HK-2 (cell line): Measurements from ENCODE around the gene RAPGEF1.

Source experiments
- DNase-seq: peaks from one replicate; pipeline ENCODE4 v3.0.0-alpha.2; 2018; ENCODE audit not compliant: unreplicated experiment

The RAPGEF1 gene

DNA sequence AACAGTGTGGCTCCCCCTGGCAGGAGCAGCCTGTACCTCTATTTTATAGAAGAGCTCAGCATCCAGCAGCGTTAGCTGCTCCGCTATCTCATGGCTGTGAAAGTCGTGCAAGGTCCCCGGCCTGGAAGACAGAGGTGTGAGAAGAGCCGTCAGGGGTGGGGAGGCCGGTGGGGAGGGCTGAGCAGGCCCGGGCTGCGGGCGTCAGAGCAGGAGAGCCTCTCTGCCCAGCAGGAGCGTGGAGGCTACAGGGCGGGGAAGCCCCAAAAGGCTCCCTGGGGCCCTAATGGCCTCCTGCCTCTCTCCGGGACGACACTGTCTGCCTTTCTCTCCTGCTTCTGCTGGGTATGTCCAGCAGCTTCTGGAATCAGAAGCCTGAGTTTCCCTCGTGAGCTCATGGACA is 152.0 kb downstream of the RAPGEF1 start:
- no peak for DNase-seq

DNA sequence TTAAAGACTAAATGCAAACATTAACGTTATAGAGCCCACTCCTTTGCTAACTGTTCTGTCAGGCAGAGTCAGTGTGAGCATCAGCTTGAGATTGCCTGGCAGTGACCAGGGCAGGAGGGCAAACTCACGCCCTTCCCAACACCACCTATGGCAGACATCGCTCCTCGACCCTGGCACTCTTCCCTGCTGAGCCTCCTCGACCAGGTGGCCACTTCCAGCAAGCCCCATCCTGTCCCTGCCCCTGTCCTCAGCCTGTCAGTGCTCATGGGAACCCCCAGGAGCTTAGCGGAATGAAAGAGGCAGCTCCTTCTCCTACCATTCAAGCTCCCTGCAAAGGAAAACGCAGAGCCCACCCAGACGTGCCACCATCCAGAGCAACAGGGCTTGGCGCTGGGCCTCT is 152.5 kb downstream of the RAPGEF1 start:
- DNase-seq = no peak

DNA sequence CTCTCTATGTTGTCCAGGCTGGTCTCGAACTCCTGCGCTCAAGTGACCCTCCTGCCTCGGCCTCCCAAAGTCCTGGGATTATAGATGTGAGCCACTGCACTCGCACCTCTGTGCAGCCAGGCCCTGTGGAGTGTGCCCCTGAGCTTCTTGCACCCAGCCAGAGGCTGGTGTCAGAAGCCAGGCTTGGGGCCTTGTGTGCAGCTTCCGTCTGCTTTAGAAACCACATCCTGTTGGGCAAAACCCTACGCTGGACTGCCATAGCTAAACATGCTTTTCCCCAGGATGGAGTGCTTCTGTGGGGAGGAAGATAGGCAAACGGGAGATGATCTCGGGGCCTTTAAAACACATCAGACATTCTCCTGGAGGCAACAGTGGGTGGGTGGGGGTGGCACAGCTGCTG is 154.5 kb downstream of the RAPGEF1 start:
- no peak for DNase-seq

DNA sequence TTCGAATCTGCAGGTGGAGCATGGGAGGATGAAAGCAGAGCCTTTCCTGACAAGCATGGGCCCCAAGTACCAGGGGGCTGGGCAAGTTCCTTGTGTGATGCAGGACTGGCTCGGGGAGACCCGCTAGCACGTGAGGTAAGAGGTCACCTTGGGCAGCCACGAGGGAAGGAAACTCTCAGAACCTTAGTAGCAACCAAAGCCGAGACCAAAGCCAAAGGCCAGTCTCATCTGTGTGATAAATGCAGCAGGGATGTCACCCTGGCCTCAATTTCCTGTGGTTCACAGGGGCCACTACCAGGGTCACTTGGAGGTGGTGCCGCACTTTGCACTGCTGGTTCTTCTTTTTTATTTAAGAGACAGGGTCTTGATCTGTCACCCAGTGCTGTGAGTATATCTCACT is 155.0 kb downstream of the RAPGEF1 start:
- DNase-seq = no peak

- DNase-seq = no peak
These were observed 155.9 kb downstream of the RAPGEF1 start for GRCh38 chr9:131583836-131584555.

GRCh38 chr9:131583337-131583645 is 156.6 kb downstream of the RAPGEF1 start:
- DNase-seq = no peak

DNA sequence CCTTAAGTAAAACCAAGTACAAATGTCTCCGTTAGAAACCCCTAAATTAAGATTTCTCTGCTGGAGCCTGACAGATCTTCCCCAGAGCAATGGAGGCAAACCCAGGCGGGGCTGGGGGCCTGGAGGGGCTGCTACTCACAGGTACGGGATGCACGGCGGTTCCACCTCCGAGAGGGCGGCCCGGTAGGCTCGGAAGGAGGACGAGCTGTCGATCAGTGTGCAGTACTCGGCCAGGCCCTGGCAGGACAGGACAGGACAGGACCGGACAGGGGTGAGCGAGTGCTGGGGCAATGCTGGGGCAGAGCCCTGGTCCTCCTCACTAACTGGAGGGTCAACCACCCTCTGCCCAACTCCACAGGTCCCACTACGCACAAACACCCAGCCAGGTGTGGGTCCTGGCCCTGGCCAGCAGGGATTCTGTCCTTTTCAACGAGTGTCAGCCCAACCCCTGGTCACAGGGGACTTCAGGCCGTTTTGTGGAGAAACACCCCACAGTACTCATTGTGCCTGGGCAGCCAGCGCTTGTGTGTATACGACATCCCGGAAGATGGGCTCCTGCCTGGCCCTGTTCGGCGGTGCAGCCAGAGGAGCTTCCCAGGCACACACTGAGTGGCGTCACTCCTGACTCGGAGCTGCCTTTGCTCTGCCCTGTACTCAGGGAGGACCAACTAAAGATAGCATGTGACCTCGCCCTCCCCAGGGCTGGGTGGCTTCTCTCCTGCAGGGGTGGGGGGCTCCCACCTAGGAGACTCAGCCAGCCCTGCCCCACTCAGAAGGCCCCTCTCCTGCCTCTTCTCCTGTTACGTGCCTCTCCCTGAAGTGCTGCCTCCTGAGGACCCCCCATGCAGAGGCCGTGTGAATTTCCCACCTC is 157.2 kb downstream of the RAPGEF1 start:
- DNase-seq = no peak

- no peak for DNase-seq
These were observed 157.8 kb downstream of the RAPGEF1 start for GRCh38 chr9:131582056-131582455.

DNA sequence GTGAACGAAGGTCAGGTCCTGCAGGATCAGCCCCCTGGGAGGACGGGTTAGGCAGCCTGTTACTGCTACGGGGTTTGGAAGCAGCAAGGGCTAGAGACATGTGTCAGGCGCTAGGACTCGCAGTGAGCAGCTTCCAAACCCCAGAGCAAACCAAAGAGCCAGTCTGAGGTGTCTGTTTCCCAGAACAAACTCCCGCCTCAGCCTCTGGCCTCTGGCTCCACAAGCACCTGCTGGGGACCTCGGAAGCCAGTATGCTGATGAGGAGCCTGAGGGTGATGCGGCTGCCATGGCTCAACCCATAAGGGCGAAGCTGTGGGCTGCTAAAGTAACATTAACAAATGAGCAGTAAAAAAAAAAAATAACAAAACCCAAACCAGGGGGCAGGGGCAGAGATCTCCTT is 159.5 kb downstream of the RAPGEF1 start:
- no peak for DNase-seq

GRCh38 chr9:131579789-131580211 is 160.1 kb downstream of the RAPGEF1 start:
- DNase-seq = no peak

- no peak for DNase-seq
These were observed 161.0 kb downstream of the RAPGEF1 start for GRCh38 chr9:131578731-131579504.

GRCh38 chr9:131578021-131578420 is 161.9 kb downstream of the RAPGEF1 start:
- DNase-seq = no peak

- no peak for DNase-seq
These were observed 162.6 kb downstream of the RAPGEF1 start for GRCh38 chr9:131577005-131578000.

DNA sequence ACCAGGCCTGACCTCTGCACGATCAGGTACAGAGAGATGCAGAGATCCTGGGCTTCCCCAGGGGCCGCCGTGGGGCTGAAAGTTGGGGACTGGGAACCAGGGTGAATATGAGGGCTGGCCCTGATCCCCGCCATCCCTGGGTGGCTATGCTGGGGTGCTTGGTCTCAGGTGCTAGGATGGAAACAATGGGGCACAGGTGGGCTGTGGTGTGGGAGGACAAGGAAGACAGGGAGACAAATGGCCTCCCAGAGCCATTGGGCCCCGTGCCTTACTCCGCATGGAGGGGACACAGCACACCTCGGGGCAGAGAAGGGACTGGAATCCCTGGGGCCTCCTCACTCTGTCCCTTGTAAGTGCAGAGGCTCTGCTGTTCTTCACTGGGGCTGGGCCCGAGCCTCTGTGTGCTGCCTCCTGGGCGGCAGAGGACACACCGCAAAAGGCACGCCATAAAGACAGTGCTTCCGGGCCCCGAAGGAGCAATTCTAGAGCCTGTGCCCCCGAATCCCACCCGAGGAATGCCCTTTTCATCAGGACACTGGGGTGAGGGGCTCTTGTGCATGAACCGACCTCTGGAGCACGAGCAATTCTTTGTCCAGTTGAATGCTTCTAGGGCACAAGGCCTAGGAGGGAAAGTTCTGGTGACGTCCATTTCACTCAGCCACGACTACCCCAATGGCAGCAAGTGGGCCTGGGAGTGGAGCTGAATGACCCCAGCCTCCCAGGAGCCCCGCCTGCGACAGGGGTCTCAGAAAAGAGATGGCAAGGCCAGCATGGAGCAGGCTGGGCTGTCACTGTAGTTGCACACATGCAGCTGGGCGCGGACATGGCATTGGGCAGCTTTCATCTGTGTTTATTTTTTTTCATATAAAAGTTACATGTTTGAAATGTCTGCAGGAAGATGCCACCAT is 163.7 kb downstream of the RAPGEF1 start:
- no peak for DNase-seq

- no peak for DNase-seq
These were observed 164.9 kb downstream of the RAPGEF1 start for GRCh38 chr9:131574730-131575640.

DNA sequence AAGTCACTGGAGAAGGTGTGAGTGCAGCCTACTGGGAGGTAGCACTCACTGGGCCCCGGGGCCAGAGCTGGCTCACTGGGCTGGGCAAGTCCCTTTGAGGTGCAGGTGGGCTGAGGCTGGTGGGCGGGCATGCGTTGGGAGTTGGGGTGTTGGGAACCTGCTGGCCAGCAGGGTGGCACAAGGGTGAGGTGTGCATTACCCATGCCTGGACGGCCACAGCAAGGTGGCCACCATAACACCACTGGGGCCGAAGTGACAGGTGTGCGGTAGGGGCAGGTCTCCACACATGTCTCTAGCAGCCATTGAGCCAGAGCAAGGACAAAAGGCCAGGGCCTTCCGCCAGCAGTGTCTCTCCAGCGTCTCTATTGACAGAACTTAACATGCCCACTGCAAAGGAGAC is 172.0 kb downstream of the RAPGEF1 start:
- DNase-seq = no peak

GRCh38 chr9:131566158-131566557 is 173.7 kb downstream of the RAPGEF1 start:
- no peak for DNase-seq

- DNase-seq = no peak
These were observed 174.5 kb downstream of the RAPGEF1 start for GRCh38 chr9:131565369-131565768.
